ENCODE results near the gene OTP.

Gene OTP

GRCh38 chr5:77637998-77638762 lies at the start of gene OTP:
TSS of gene OTP (minus strand) at chr5:77638713. CDS start at chr5:77638549, 164 bp downstream.
- no peak for TF ChIP-seq CTCF (IDR thresholded peaks at IDR 0.05)
- Histone ChIP-seq H3K36me3 (ENCODE audit: control insufficient read depth, insufficient read depth, low read length) (no peaks in the 10 kb centered on the region), H3K4me2 (ENCODE audit: low read length) (no peak within 1 kb of the TSS), H3K4me3 (ENCODE audit: low read depth, low read length) (no peak within 1 kb of the TSS), H3K9me3 (ENCODE audit: control insufficient read depth, low read length) (no peaks in the 10 kb centered on the region), H3K27me3 (ENCODE audit: control insufficient read depth, insufficient read depth, low read length) (peaks cover 53% of the 10 kb centered on the region), H3K4me1 (no peaks in the 10 kb centered on the region), H3K79me2 (no peaks in the 10 kb centered on the region), H2AFZ (no peak within 1 kb of the TSS), H3K9ac (no peak within 1 kb of the TSS), H3K27ac (no peak within 1 kb of the TSS)

- Histone ChIP-seq H2AFZ (no peak overlapping the region), H3K4me2 (ENCODE audit: low read length) (no peak overlapping the region), H3K27ac (no peak overlapping the region), H3K4me1 (no peaks in the 10 kb centered on the region), H3K36me3 (ENCODE audit: control insufficient read depth, insufficient read depth, low read length) (no peaks in the 10 kb centered on the region), H3K79me2 (no peaks in the 10 kb centered on the region), H3K9ac (no peak overlapping the region), H3K9me3 (ENCODE audit: control insufficient read depth, low read length) (no peaks in the 10 kb centered on the region), H3K4me3 (ENCODE audit: low read depth, low read length) (no peak overlapping the region), H3K27me3 (ENCODE audit: control insufficient read depth, insufficient read depth, low read length) (no peaks in the 10 kb centered on the region)
- no peak for TF ChIP-seq CTCF (IDR thresholded peaks at IDR 0.05)
Measured at GRCh38 chr5:77683171-77683732, 44.7 kb upstream of the OTP start.

- TF ChIP-seq CTCF (IDR thresholded peaks at IDR 0.05) = no peak
- H3K36me3 ChIP-seq (ENCODE audit: control insufficient read depth, insufficient read depth, low read length) = no peaks in the 10 kb centered on the region
- H3K4me1 ChIP-seq = no peaks in the 10 kb centered on the region
- H3K9ac ChIP-seq = no peak overlapping the region
- H3K27me3 ChIP-seq (ENCODE audit: control insufficient read depth, insufficient read depth, low read length) = no peaks in the 10 kb centered on the region
- no peak overlapping the region for H2AFZ ChIP-seq
- H3K4me3 ChIP-seq (ENCODE audit: low read depth, low read length) = no peak overlapping the region
- no peak overlapping the region for H3K27ac ChIP-seq
- H3K79me2 ChIP-seq = no peaks in the 10 kb centered on the region
- no peaks in the 10 kb centered on the region for H3K9me3 ChIP-seq (ENCODE audit: control insufficient read depth, low read length)
- H3K4me2 ChIP-seq (ENCODE audit: low read length) = no peak overlapping the region
Measured at GRCh38 chr5:77670526-77670925, 32.0 kb upstream of the OTP start.

- no peaks in the 10 kb centered on the region for H3K79me2 ChIP-seq
- no peak overlapping the region for H3K4me3 ChIP-seq (ENCODE audit: low read depth, low read length)
- H3K9me3 ChIP-seq (ENCODE audit: control insufficient read depth, low read length) = no peaks in the 10 kb centered on the region
- H3K27me3 ChIP-seq (ENCODE audit: control insufficient read depth, insufficient read depth, low read length) = no peaks in the 10 kb centered on the region
- H3K9ac ChIP-seq = no peak overlapping the region
- no peaks in the 10 kb centered on the region for H3K4me1 ChIP-seq
- H3K4me2 ChIP-seq (ENCODE audit: low read length) = no peak overlapping the region
- H3K27ac ChIP-seq = no peak overlapping the region
- H2AFZ ChIP-seq = no peak overlapping the region
- no peak for TF ChIP-seq CTCF (IDR thresholded peaks at IDR 0.05)
- no peaks in the 10 kb centered on the region for H3K36me3 ChIP-seq (ENCODE audit: control insufficient read depth, insufficient read depth, low read length)
Measured at GRCh38 chr5:77669677-77670076, 31.2 kb upstream of the OTP start.

Measured in parathyroid adenoma (tissue), 2 donors.